ENCODE data around the gene TIGD4.
A peak's percentile ranks its signal among the peaks of the same experiment; 100 is the strongest.

TIGD4 gene

DNA sequence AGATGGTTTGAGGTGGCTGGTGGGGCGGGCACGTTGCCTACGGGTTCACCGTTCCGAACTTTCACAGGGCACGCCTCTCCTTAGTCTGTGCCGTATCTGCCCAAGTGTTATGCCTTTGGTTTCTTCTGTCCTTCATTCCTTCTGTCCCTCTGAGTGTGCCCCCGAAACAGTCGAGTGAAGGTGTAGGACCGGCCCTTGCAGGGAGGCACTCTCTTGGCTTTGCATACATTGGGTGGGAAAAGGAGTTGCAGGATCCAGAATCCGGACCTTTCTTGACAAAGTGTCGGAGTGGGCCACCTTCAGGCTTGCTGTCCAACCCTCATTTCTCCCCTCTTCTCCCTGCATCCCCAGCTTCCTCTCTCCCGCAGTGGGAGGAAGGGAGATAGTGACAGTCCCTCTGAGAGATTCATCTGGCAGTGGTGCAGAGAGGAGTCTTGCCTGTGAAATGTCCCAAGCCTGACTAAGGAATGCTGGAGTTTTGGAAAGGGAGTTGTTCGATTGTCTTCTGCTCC, 793 bp upstream of the TIGD4 start:
- no peaks in the 10 kb centered on the region for H3K9me3 ChIP-seq
- peaks cover 55 to 63% of the 10 kb centered on the region in 2 experiments for H3K4me1 ChIP-seq (ENCODE audit: control insufficient read depth in 1 of 2, insufficient read depth in 1 of 2, low read depth in 1 of 2, low read length in 1 of 2)

DNA sequence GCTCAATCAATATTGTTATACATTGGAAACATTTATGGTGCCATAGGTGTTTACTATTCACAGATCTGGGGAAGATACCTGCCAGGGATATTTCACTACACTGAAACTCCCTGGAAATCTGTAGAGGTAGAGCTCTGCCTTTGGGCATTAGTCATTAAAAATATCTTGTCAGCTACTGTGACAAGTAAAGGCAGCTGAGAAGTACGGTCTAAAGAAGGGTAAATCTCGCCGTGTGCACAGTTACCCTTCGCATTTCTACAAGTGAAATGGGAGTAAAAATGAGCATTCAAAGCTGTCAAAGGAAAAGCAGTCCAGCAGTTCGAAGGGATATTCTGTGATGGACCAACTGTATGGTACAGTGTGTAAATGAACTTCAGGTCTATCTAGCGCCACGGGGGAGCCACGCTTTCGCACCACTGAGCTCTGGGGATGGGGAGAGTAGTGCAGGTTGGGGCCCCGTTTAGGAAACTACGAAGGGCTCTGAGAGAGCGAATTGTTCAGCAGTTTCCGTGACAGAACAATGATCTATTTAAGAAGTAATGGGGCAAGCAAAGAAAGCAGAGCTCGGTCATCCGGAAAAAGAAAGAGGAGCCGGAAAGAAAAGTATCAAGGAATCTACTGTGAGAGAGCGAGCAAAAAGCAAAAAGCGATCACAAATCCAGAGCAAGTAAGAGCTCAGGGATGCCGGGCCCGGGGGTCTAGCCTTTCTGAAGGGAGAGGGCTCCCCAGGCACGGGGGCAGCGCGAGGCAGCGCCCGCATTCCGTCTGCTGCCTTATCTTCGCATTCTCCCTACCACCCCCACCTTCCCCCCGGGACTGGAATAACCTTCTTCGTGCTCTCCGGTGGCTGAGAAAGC, 646 bp downstream of the TIGD4 start:
- H3K27me3 ChIP-seq = peaks cover 46% of the 10 kb centered on the region
- peak overlapping the region; percentile 87 for H3K27ac ChIP-seq
- H3K9me3 ChIP-seq = no peaks in the 10 kb centered on the region
- peak overlapping the region; percentile 88 to 93 for H3K4me3 ChIP-seq (ENCODE audit: low read depth in 1 of 2, low read length in 1 of 2)
- peaks cover 46 to 53% of the 10 kb centered on the region in 2 experiments for H3K4me1 ChIP-seq (ENCODE audit: control insufficient read depth in 1 of 2, insufficient read depth in 1 of 2, low read depth in 1 of 2, low read length in 1 of 2)
- TF ChIP-seq, protein P1, sequence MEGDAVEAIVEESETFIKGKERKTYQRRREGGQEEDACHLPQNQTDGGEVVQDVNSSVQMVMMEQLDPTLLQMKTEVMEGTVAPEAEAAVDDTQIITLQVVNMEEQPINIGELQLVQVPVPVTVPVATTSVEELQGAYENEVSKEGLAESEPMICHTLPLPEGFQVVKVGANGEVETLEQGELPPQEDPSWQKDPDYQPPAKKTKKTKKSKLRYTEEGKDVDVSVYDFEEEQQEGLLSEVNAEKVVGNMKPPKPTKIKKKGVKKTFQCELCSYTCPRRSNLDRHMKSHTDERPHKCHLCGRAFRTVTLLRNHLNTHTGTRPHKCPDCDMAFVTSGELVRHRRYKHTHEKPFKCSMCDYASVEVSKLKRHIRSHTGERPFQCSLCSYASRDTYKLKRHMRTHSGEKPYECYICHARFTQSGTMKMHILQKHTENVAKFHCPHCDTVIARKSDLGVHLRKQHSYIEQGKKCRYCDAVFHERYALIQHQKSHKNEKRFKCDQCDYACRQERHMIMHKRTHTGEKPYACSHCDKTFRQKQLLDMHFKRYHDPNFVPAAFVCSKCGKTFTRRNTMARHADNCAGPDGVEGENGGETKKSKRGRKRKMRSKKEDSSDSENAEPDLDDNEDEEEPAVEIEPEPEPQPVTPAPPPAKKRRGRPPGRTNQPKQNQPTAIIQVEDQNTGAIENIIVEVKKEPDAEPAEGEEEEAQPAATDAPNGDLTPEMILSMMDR (IDR thresholded peaks at IDR 0.05) = no peak
- H3K36me3 ChIP-seq = no peaks in the 10 kb centered on the region

More for the DNA sequence above, 793 bp upstream of the TIGD4 start:
- TF ChIP-seq, protein P1 (IDR thresholded peaks at IDR 0.05) = no peak
- peak overlapping the region; percentile 88 to 93 for H3K4me3 ChIP-seq (ENCODE audit: low read depth in 1 of 2, low read length in 1 of 2)
- no peaks in the 10 kb centered on the region for H3K36me3 ChIP-seq
- H3K27ac ChIP-seq = peak overlapping the region; percentile 87
- H3K27me3 ChIP-seq = peaks cover 41% of the 10 kb centered on the region

DNA sequence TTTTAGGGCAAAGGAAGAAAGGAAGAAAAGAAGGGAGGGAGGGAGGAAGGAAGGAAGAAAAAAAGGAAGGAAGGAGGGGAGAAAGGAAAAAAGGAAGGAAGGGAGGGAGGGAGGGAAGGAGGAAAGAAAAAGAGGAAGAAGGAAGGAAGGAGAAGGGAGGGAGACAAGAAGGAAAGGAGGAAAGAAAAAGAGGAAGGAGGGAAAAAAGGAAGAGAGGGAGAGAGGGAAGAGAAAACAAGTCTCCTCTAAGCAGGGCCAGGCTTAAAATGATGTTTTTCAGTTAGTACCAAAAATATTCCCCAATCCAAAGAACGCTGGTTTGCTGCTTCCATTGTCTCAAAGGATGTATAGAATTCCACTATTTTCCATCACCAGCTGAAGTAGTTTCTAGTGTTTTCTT, 2.0 kb downstream of the TIGD4 start:
- TF ChIP-seq, protein P1 (IDR thresholded peaks at IDR 0.05) = no peak
- Histone ChIP-seq H3K36me3 (no peaks in the 10 kb centered on the region), H3K27me3 (peaks cover 38% of the 10 kb centered on the region), H3K27ac (peak overlapping the region; percentile 11), H3K4me1 (ENCODE audit: control insufficient read depth in 1 of 2, insufficient read depth in 1 of 2, low read depth in 1 of 2, low read length in 1 of 2) (peaks cover 40 to 45% of the 10 kb centered on the region in 2 experiments), H3K9me3 (no peaks in the 10 kb centered on the region), H3K4me3 (ENCODE audit: low read depth in 1 of 2, low read length in 1 of 2) (peak overlapping the region in 1 of 2 experiments; percentile 16)

DNA sequence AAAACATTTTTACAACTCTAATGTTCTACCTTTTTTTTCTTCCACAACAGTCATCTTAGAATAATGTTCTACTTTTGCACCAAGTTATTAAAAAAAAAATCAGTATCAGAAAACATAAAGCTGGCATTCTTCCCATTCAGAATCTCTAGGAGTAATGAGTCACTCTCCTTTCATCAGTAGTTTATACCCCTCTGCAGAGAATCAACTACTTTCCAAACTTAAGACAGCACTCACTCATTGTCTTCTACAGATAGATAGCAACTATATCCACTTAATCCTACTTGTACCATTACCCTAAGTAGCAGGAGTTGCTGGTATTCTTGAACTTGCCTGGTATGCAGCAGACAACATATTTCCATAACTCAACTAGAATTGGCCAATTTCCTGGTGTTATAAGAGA, 3.2 kb downstream of the TIGD4 start:
- Histone ChIP-seq H3K27me3 (peaks cover 38% of the 10 kb centered on the region), H3K9me3 (no peaks in the 10 kb centered on the region), H3K4me1 (ENCODE audit: control insufficient read depth in 1 of 2, insufficient read depth in 1 of 2, low read depth in 1 of 2, low read length in 1 of 2) (peaks cover 29 to 34% of the 10 kb centered on the region in 2 experiments), H3K4me3 (ENCODE audit: low read depth in 1 of 2, low read length in 1 of 2) (no peak overlapping the region), H3K36me3 (no peaks in the 10 kb centered on the region), H3K27ac (no peak overlapping the region)
- TF ChIP-seq, protein P1 (IDR thresholded peaks at IDR 0.05) = no peak

DNA sequence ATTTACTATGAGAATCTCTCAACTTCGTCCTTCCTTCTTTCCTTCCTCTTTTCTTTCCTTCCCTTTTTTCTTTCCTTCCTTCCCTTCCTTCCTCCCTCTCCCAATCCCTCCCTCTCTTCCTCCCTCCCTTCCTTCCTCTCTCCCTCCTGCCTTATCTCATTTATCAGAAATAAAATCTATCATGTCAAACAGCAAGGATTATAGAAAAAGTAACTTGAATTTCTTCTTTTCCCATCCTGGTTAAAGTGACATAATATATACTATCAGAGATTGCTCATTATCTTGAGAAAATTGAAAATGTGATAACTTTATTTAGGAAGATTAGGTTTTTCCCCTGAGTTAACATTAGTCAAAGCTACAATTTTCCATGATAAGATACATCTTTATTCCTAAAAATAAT, 5.6 kb downstream of the TIGD4 start:
- Histone ChIP-seq H3K4me3 (ENCODE audit: low read depth in 1 of 2, low read length in 1 of 2) (no peak overlapping the region), H3K27ac (no peak overlapping the region), H3K36me3 (no peaks in the 10 kb centered on the region), H3K27me3 (peaks cover 46% of the 10 kb centered on the region), H3K4me1 (ENCODE audit: control insufficient read depth in 1 of 2, insufficient read depth in 1 of 2, low read depth in 1 of 2, low read length in 1 of 2) (peaks cover 11 to 15% of the 10 kb centered on the region in 2 experiments), H3K9me3 (no peaks in the 10 kb centered on the region)
- TF ChIP-seq, protein P1 (IDR thresholded peaks at IDR 0.05) = no peak

Data from neutrophil (primary cell).